AG04450 (cell line): ENCODE measurements around the gene GPRIN2. TPM values are rescaled to one million over a fixed set of nuclear protein-coding genes. Genes with fewer than 3 reads are reported as not detected.

Experiments
- CTCF ChIA-PET: fragments of 300-600, 350-600 bp; formaldehyde crosslinking; extraction: SDS; loops from one replicate; lab custom pipeline; 2022; ENCODE audit warnings: antibody characterized with exemption, inconsistent platforms; lab: Charles Lee
- POLR2A ChIA-PET: fragments of 350-600 bp; formaldehyde crosslinking; extraction: SDS; loops from one replicate; lab custom pipeline; 2021; ENCODE audit warnings: antibody characterized with exemption, inconsistent platforms; lab: Yijun Ruan, JAX
- DNase-seq: peaks from one replicate; pipeline ENCODE4 v3.0.0-alpha.2; 2011; ENCODE audit warnings: low read depth, low spot score
- H3K27ac ChIP-seq: one replicate; pipeline ENCODE4 v1.5.1; 2012; ENCODE audit warnings: low read depth, low read length, control low read depth
- H3K27me3 ChIP-seq: one replicate; pipeline ENCODE4 v1.6.0; 2012; ENCODE audit warnings: low read length; ENCODE audit not compliant: control insufficient read depth, insufficient read depth
- H3K4me3 ChIP-seq: 2 replicates; pipeline ENCODE4 v1.5.1; 2011; ENCODE audit warnings: mild to moderate bottlenecking, low read depth, low read length, control low read depth
- H3K9me3 ChIP-seq: 2 replicates; pipeline ENCODE4 v1.5.1; 2012; ENCODE audit warnings: low read length; ENCODE audit not compliant: control insufficient read depth, insufficient read depth
- CTCF ChIP-seq: IDR thresholded peaks from 2 replicates; pipeline ENCODE4 v1.5.1; 2011; ENCODE audit warnings: low read depth, low read length, control low read depth, inconsistent platforms
- polyA plus RNA-seq: library from polyadenylated mRNA; depleted of rRNA; stranded (reverse); fragments of >200 nt; gene quantifications from 2 replicates; pipeline ENCODE4 v1.2.3, GENCODE V29; 2011

The GPRIN2 gene
- polyA plus RNA-seq, 1 experiment: not detected

DNA sequence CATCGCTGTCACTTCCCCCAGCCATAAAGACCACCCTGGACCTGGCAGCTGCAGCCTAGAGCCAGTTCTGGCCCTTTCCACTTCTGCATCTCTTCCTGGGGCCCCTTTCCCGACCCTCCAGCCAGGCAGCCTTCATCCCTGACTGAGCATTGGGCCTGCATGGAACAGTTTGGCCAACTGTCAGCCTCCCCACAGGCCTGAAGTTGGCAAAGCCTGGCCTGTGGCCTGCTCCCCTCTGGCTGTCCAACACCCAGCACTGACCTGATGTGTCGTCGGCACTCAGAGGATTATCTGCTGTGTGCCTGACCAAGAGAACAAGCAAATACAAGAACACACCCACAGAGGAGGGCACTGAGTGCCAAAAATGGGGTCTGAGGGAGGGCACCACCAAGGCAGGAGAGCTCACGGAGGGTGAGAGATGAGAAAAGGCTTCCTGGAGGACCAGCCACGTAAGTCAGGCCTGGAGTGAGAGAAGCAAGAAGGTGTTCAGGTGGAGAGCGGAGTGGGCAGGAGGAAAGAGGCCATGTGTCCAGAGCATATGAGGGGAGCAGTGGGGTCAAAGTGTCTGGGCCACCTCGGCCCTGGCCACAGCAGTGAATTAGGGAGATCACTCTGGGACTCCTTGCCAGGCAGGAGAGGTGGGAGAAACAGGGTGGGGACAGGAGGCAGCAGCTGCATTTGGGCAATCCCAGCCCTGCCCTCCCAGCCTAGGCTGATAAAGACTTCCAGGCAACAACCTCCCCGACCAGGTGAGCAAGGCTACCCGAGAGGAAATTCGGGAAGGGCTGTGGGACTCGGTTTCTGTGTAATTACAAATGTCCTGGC lies 4.5 kb downstream of the GPRIN2 start:
- no peak for DNase-seq
- H3K9me3 ChIP-seq: peaks cover 7% of the 10 kb centered on the region; the same call in 1 of the 2 replicates
- ChIA-PET CTCF (no interaction called here), POLR2A (no interaction called here)
- no peak overlapping the region for H3K27ac ChIP-seq
- no peak overlapping the region for H3K4me3 ChIP-seq
- peaks cover 64% of the 10 kb centered on the region for H3K27me3 ChIP-seq
- no peak for TF ChIP-seq CTCF

- H3K4me3 ChIP-seq: no peak overlapping the region
- TF ChIP-seq CTCF: no peak
- ChIA-PET CTCF (interaction anchor here (1.5 kb wide), 1 partner anchor 11 kb away, joined by 4 read pairs; no protein-coding TSS in a partner anchor), POLR2A (no interaction called here)
- H3K27ac ChIP-seq: no peak overlapping the region
- no peak for DNase-seq
- H3K9me3 ChIP-seq: peaks cover 6% of the 10 kb centered on the region; the same call in 1 of the 2 replicates
- peaks cover 58% of the 10 kb centered on the region for H3K27me3 ChIP-seq
These were observed 5.4 kb downstream of the GPRIN2 start for GRCh38 chr10:46550795-46551700.

- Histone ChIP-seq H3K4me3 (no peak overlapping the region), H3K9me3 (no peaks in the 10 kb centered on the region; the same call in 1 of the 2 replicates), H3K27ac (no peak overlapping the region), H3K27me3 (peaks cover 50% of the 10 kb centered on the region)
- DNase-seq: no peak
- ChIA-PET POLR2A (interaction anchor here (0.6 kb wide), 1 partner anchor 10 kb away, joined by 7 read pairs; no protein-coding TSS in a partner anchor), CTCF (interaction anchor here (1.5 kb wide), 1 partner anchor 10 kb away, joined by 4 read pairs; no protein-coding TSS in a partner anchor)
- no peak for TF ChIP-seq CTCF
These were observed 6.2 kb downstream of the GPRIN2 start for GRCh38 chr10:46550076-46550790.

GRCh38 chr10:46549171-46550075 lies 7.0 kb downstream of the GPRIN2 start:
- POLR2A ChIA-PET: interaction anchor here (0.6 kb wide), 1 partner anchor 11 kb away, joined by 7 read pairs; no protein-coding TSS in a partner anchor
- no peak for DNase-seq
- Histone ChIP-seq H3K4me3 (no peak overlapping the region), H3K9me3 (no peaks in the 10 kb centered on the region; the same call in 1 of the 2 replicates), H3K27me3 (peaks cover 43% of the 10 kb centered on the region), H3K27ac (no peak overlapping the region)
- CTCF ChIA-PET: interaction anchor here (1.1 to 1.5 kb wide), 2 partner anchors 9 to 11 kb away, joined by 4 to 7 read pairs; no protein-coding TSS in a partner anchor
- TF ChIP-seq CTCF: no peak
